PC-3 (cell line): Measurements from ENCODE around the gene USP9X. TPM values are rescaled to one million over a fixed set of nuclear protein-coding genes. Genes with fewer than 3 reads are reported as not detected.

ENCODE experiments used
- ATAC-seq: fragments of 200-7000 bp; cut with Tn5 transposase; 2 replicates; pipeline ENCODE4 v1.9.1; 2020; ENCODE audit warnings: mild to moderate bottlenecking, moderate library complexity
- BruUV-seq: library from RNA; stranded (reverse); fragments of 400-500 nt; replicated peaks from 2 replicates; lab custom pipeline; 2021; lab: Mats Ljungman, UMichigan
- CTCF ChIA-PET: fragments of 300-600 bp; sonication (Branson Sonifier 250); formaldehyde crosslinking; loops from one replicate; lab custom pipeline; 2022; ENCODE audit warnings: antibody characterized with exemption; lab: Charles Lee
- POLR2A ChIA-PET: fragments of 300-600 bp; sonication (Branson Sonifier 250); formaldehyde crosslinking; loops from one replicate; lab custom pipeline; 2022; ENCODE audit warnings: antibody characterized with exemption; ENCODE audit not compliant: unreplicated experiment; lab: Charles Lee
- DNase-seq: peaks from one replicate; pipeline ENCODE4 v3.0.0-alpha.2; 2015
- H2AFZ ChIP-seq: fragments of 300-600 bp; sonication (generic); 2 replicates; pipeline ENCODE4 v1.6.0; 2016; ENCODE audit warnings: antibody characterized with exemption, low read length
- H3F3A ChIP-seq: fragments of 300-600 bp; sonication (generic); one replicate; pipeline ENCODE4 v1.6.0; 2017; ENCODE audit warnings: antibody characterized with exemption, low read length, control low read depth, mild to moderate bottlenecking; ENCODE audit not compliant: unreplicated experiment
- H3K27ac ChIP-seq: fragments of 300-600 bp; sonication (generic); 2 replicates; pipeline ENCODE4 v1.5.1; 2016; ENCODE audit warnings: mild to moderate bottlenecking, low read length
- H3K27me3 ChIP-seq: fragments of 300-600 bp; sonication (generic); 2 replicates; pipeline ENCODE4 v1.6.1; 2016; ENCODE audit warnings: low read length, mixed read lengths
- H3K36me3 ChIP-seq: fragments of 300-600 bp; sonication (generic); 2 replicates; pipeline ENCODE4 v1.6.1; 2016; ENCODE audit warnings: low read depth, mixed run types, low read length, mixed read lengths
- H3K4me1 ChIP-seq: fragments of 300-600 bp; sonication (generic); 2 replicates; pipeline ENCODE4 v1.5.1; 2016; ENCODE audit warnings: low read length; ENCODE audit not compliant: insufficient read depth
- H3K4me2 ChIP-seq: fragments of 300-600 bp; sonication (generic); 2 replicates; pipeline ENCODE4 v1.6.0; 2016; ENCODE audit warnings: low read length
- H3K4me3 ChIP-seq: fragments of 300-600 bp; sonication (generic); 2 replicates; pipeline ENCODE4 v1.5.1; 2016; ENCODE audit warnings: mild to moderate bottlenecking, low read length, mixed read lengths
- H3K79me2 ChIP-seq: fragments of 300-600 bp; sonication (generic); 2 replicates; pipeline ENCODE4 v1.6.1; 2017; ENCODE audit warnings: low read length, mixed read lengths
- H3K9ac ChIP-seq: fragments of 300-600 bp; sonication (generic); 2 replicates; pipeline ENCODE4 v1.6.0; 2016; ENCODE audit warnings: mild to moderate bottlenecking, low read length
- H3K9me2 ChIP-seq: fragments of 300-600 bp; sonication (generic); replicated peaks from 2 replicates; pipeline ENCODE4 v1.6.1; 2016; ENCODE audit warnings: mixed run types, low read length, mixed read lengths
- H3K9me3 ChIP-seq: fragments of 300-600 bp; sonication (generic); 2 replicates; pipeline ENCODE4 v1.6.1; 2016; ENCODE audit warnings: low read length, mixed read lengths
- H4K20me1 ChIP-seq: fragments of 300-600 bp; sonication (generic); 2 replicates; pipeline ENCODE4 v1.6.1; 2016; ENCODE audit warnings: low read length, mixed read lengths
- CTCF ChIP-seq: fragments of 300-600 bp; sonication (generic); conservative IDR thresholded peaks from 2 replicates; pipeline ENCODE4 v1.5.1; 2017; ENCODE audit warnings: antibody characterized with exemption, low read depth, mild to moderate bottlenecking, low read length
- EZH2 ChIP-seq: fragments of 300-600 bp; sonication (generic); IDR thresholded peaks from one replicate; pipeline ENCODE4 v1.6.1; 2017; ENCODE audit warnings: antibody characterized with exemption, mild to moderate bottlenecking, low read length; ENCODE audit not compliant: unreplicated experiment
- EZH2phosphoT487 ChIP-seq: fragments of 300-600 bp; sonication (generic); IDR thresholded peaks from 2 replicates; pipeline ENCODE4 v1.6.1; 2018; ENCODE audit warnings: mild to moderate bottlenecking, antibody characterized with exemption, low read length, borderline replicate concordance
- intact Hi-C: fragments of 100-400 bp; cut with micrococcal nuclease; formaldehyde crosslinking; loops from 2 replicates; pipeline ENCODE4 v1.9.0; 2023
- total RNA-seq: library from RNA; depleted of rRNA; stranded (reverse); fragments of >200 nt; gene quantifications from 2 replicates; pipeline ENCODE4 v1.2.3, GENCODE V29; 2014

USP9X gene
- total RNA-seq, 1 experiment from 2014 or later: 63.5 TPM

GRCh38 chrX:41076742-41077141 is 8.5 kb upstream of the USP9X start:
- H3K4me2 ChIP-seq: no peak overlapping the region
- H3K4me3 ChIP-seq: no peak overlapping the region
- DNase-seq: no peak
- CTCF ChIA-PET: no interaction called here
- H2AFZ ChIP-seq: no peak overlapping the region
- no peaks in the 10 kb centered on the region for H3F3A ChIP-seq
- TF ChIP-seq EZH2phosphoT487 (no peak), EZH2 (no peak)
- H4K20me1 ChIP-seq: no peaks in the 10 kb centered on the region
- H3K4me1 ChIP-seq: no peaks in the 10 kb centered on the region
- H3K9me2 ChIP-seq: no peaks in the 10 kb centered on the region
- H3K9ac ChIP-seq: no peak overlapping the region
- no TSS peak for BruUV-seq
- H3K36me3 ChIP-seq: no peaks in the 10 kb centered on the region
- no peak for ATAC-seq
- intact Hi-C loops: no loop called here
- POLR2A ChIA-PET: no interaction called here
- no peaks in the 10 kb centered on the region for H3K27me3 ChIP-seq
- H3K79me2 ChIP-seq: no peaks in the 10 kb centered on the region
- no peak overlapping the region for H3K27ac ChIP-seq
- H3K9me3 ChIP-seq: no peaks in the 10 kb centered on the region

- intact Hi-C loops: loop anchor here (10.0 kb wide), 1 partner anchor 347 kb away; the partner anchor contains the start of gene MED14
- Histone ChIP-seq H4K20me1 (peaks cover 4% of the 10 kb centered on the region; the same call in 1 of the 2 replicates), H3K9me3 (no peaks in the 10 kb centered on the region)
These were observed 3.4 kb upstream of the USP9X start for GRCh38 chrX:41081821-41082220.

GRCh38 chrX:41082783-41083182 is 2.5 kb upstream of the USP9X start:
- Histone ChIP-seq H3K27ac (no peak overlapping the region), H3K27me3 (no peaks in the 10 kb centered on the region), H3K9ac (no peak overlapping the region), H3K36me3 (no peaks in the 10 kb centered on the region), H3K9me2 (no peaks in the 10 kb centered on the region), H3K4me2 (no peak overlapping the region), H3K4me3 (no peak overlapping the region), H2AFZ (no peak overlapping the region), H4K20me1 (peaks cover 13% of the 10 kb centered on the region), H3K79me2 (peaks cover 26% of the 10 kb centered on the region), H3K9me3 (no peaks in the 10 kb centered on the region), H3K4me1 (peaks cover 7% of the 10 kb centered on the region; the same call in 1 of the 2 replicates), H3F3A (no peaks in the 10 kb centered on the region)
- TF ChIP-seq EZH2phosphoT487 (no peak), CTCF (no peak), EZH2 (no peak)
- intact Hi-C loops: loop anchor here (10.0 kb wide), 1 partner anchor 348 kb away; the partner anchor contains the start of gene MED14
- POLR2A ChIA-PET: no interaction called here
- CTCF ChIA-PET: no interaction called here
- no TSS peak for BruUV-seq
- no peak for ATAC-seq
- DNase-seq: no peak

More at GRCh38 chrX:41081821-41082220, 3.4 kb upstream of the USP9X start:
- DNase-seq (no peak), ATAC-seq (no peak)
- ChIA-PET CTCF (no interaction called here), POLR2A (no interaction called here)
- Histone ChIP-seq H3K27ac (no peak overlapping the region), H3K4me1 (peaks cover 7% of the 10 kb centered on the region; the same call in 1 of the 2 replicates), H3K9me2 (no peaks in the 10 kb centered on the region), H2AFZ (no peak overlapping the region), H3K9ac (no peak overlapping the region), H3K36me3 (no peaks in the 10 kb centered on the region), H3K4me2 (no peak overlapping the region), H3K79me2 (peaks cover 16% of the 10 kb centered on the region), H3F3A (no peaks in the 10 kb centered on the region), H3K4me3 (no peak overlapping the region), H3K27me3 (no peaks in the 10 kb centered on the region)
- TF ChIP-seq EZH2: no peak
- no peak for TF ChIP-seq EZH2phosphoT487
- no peak for TF ChIP-seq CTCF
- BruUV-seq: no TSS peak
